GM12864 (cell line): ENCODE measurements around the gene MET.
"Not testable (repeated sequence)": the region's sequence is repeated elsewhere in the genome, so short reads cannot be mapped to it uniquely, and the experiment has no call there.

Experiments
- DNase-seq: peaks from one replicate; pipeline ENCODE4 v3.0.0-alpha.2; 2011; ENCODE audit warnings: low read depth
- H3K4me3 ChIP-seq: 2 replicates; pipeline ENCODE4 v1.5.1; 2011; ENCODE audit warnings: mild to moderate bottlenecking, low read depth, low read length, control low read depth
- CTCF ChIP-seq: IDR thresholded peaks from 2 replicates; pipeline ENCODE4 v1.5.1; 2011; ENCODE audit warnings: low read depth, mild to moderate bottlenecking, moderate library complexity, low read length, control low read depth, inconsistent platforms; ENCODE audit errors: missing control alignments

Gene MET

GRCh38 chr7:116738378-116738777 lies 66.4 kb downstream of the MET start:
- TF ChIP-seq CTCF = no peak
- H3K4me3 ChIP-seq = no peak overlapping the region
- DNase-seq = no peak

- no peak for DNase-seq
- no peak overlapping the region for H3K4me3 ChIP-seq
- no peak for TF ChIP-seq CTCF
Measured at GRCh38 chr7:116739307-116739706, 67.3 kb downstream of the MET start.

- no peak for DNase-seq
- no peak for TF ChIP-seq CTCF
- H3K4me3 ChIP-seq = no peak overlapping the region
Measured at GRCh38 chr7:116740231-116740630, 68.2 kb downstream of the MET start.

GRCh38 chr7:116740755-116741462 lies 68.9 kb downstream of the MET start:
- no peak for DNase-seq
- TF ChIP-seq CTCF = no peak
- no peak overlapping the region for H3K4me3 ChIP-seq

- H3K4me3 ChIP-seq = no peak overlapping the region
- DNase-seq = no peak
- TF ChIP-seq CTCF = no peak
Measured at GRCh38 chr7:116741625-116742316, 69.8 kb downstream of the MET start.

- no peak for DNase-seq
- TF ChIP-seq CTCF = no peak
- H3K4me3 ChIP-seq = no peak overlapping the region
Measured at GRCh38 chr7:116742641-116743040, 70.6 kb downstream of the MET start.

GRCh38 chr7:116743835-116744234 lies 71.8 kb downstream of the MET start:
- not testable (repeated sequence) for DNase-seq, H3K4me3 ChIP-seq

GRCh38 chr7:116746388-116746787 lies 74.4 kb downstream of the MET start:
- DNase-seq, H3K4me3 ChIP-seq: not testable (repeated sequence)

GRCh38 chr7:116751070-116751469 lies 79.1 kb downstream of the MET start:
- H3K4me3 ChIP-seq, DNase-seq: not testable (repeated sequence)
